ENCODE measurements around the gene KDM3B.

Gene KDM3B

GRCh38 chr5:138336952-138337684 is 15.4 kb upstream of the KDM3B start:
- TF ChIP-seq PPARA (CRISPR knock-in tag; IDR thresholded peaks at IDR 0.05; ENCODE audit: borderline replicate concordance) (no peak), ZNF565 (CRISPR knock-in tag; conservative IDR thresholded peaks at IDR 0.05; ENCODE audit: low read depth) (no peak), ZFP30 (CRISPR knock-in tag; IDR thresholded peaks at IDR 0.05) (no peak), TSHZ2 (CRISPR knock-in tag; IDR thresholded peaks at IDR 0.05) (peak; percentile 41; the same call in 1 of the 2 replicates), OSR1 (CRISPR knock-in tag; IDR thresholded peaks at IDR 0.05) (no peak), CREB5 (CRISPR knock-in tag; IDR thresholded peaks at IDR 0.05; ENCODE audit: low read depth) (peak; percentile 80), BACH2 (CRISPR knock-in tag; IDR thresholded peaks at IDR 0.05; ENCODE audit: borderline replicate concordance) (no peak), ZNF8 (CRISPR knock-in tag; IDR thresholded peaks at IDR 0.05) (0 out of 2 replicates have a peak, but pooled peaks have one; percentile 17), CSRNP3 (CRISPR knock-in tag; IDR thresholded peaks at IDR 0.05) (no peak)
- ATAC-seq, result peak; percentile 45

- peak; percentile 97 for ATAC-seq
- TF ChIP-seq ZNF8 (CRISPR knock-in tag; IDR thresholded peaks at IDR 0.05), result no peak
- TF ChIP-seq TCF4 (CRISPR knock-in tag; IDR thresholded peaks at IDR 0.05; ENCODE audit: borderline replicate concordance), result no peak
- TF ChIP-seq GLIS3 (CRISPR knock-in tag; IDR thresholded peaks at IDR 0.05), result peak; percentile 82; the same call in 1 of the 2 replicates
- TF ChIP-seq ZC3H10 (CRISPR knock-in tag; IDR thresholded peaks at IDR 0.05), result 0 out of 2 replicates have a peak, but pooled peaks have one; percentile 41
- TF ChIP-seq ZNF565 (CRISPR knock-in tag; conservative IDR thresholded peaks at IDR 0.05; ENCODE audit: low read depth), result no peak
- TF ChIP-seq ZNF70 (CRISPR knock-in tag; IDR thresholded peaks at IDR 0.05), result peak; percentile 35; the same call in 1 of the 2 replicates
- TF ChIP-seq PATZ1 (CRISPR knock-in tag; IDR thresholded peaks at IDR 0.05; ENCODE audit: borderline replicate concordance), result peak; percentile 77; the same call in 1 of the 2 replicates
- TF ChIP-seq ZFP3 (CRISPR knock-in tag; IDR thresholded peaks at IDR 0.05), result 0 out of 2 replicates have a peak, but pooled peaks have one; percentile 10
- 0 out of 2 replicates have a peak, but pooled peaks have one; percentile 59 for TF ChIP-seq RARB (CRISPR knock-in tag; IDR thresholded peaks at IDR 0.05)
- peak; percentile 24; the same call in 1 of the 2 replicates for TF ChIP-seq ESRRG (CRISPR knock-in tag; IDR thresholded peaks at IDR 0.05)
- 0 out of 2 replicates have a peak, but pooled peaks have one; percentile 35 for TF ChIP-seq TSHZ2 (CRISPR knock-in tag; IDR thresholded peaks at IDR 0.05)
Observed at GRCh38 chr5:138337685-138338410, 14.6 kb upstream of the KDM3B start, which contains the start of gene FAM53C. TSS of gene FAM53C (plus strand) at chr5:138338266. CDS start at chr5:138341336, 3,070 bp downstream.

Data from SK-N-SH treated with all-trans-retinoic acid at 6 μM for 48 hours (cell line).